HG03565 (cell line): ENCODE data around the gene CLTCL1.
"Not testable (repeated sequence)": the region's sequence is repeated elsewhere in the genome, so short reads cannot be mapped to it uniquely, and the experiment has no call there.

Experiments used
- ATAC-seq: cut with Tn5 transposase; IDR thresholded peaks from one replicate; pipeline ENCODE4 v1.9.1; 2021; ENCODE audit warnings: mild to moderate bottlenecking, moderate library complexity; ENCODE audit not compliant: unreplicated experiment

Gene CLTCL1

GRCh38 chr22:19291218-19291579 lies 320 bp downstream of the CLTCL1 start:
- no peak for ATAC-seq

- ATAC-seq, result no peak
Measured at GRCh38 chr22:19290400-19291217, 910 bp downstream of the CLTCL1 start.

DNA sequence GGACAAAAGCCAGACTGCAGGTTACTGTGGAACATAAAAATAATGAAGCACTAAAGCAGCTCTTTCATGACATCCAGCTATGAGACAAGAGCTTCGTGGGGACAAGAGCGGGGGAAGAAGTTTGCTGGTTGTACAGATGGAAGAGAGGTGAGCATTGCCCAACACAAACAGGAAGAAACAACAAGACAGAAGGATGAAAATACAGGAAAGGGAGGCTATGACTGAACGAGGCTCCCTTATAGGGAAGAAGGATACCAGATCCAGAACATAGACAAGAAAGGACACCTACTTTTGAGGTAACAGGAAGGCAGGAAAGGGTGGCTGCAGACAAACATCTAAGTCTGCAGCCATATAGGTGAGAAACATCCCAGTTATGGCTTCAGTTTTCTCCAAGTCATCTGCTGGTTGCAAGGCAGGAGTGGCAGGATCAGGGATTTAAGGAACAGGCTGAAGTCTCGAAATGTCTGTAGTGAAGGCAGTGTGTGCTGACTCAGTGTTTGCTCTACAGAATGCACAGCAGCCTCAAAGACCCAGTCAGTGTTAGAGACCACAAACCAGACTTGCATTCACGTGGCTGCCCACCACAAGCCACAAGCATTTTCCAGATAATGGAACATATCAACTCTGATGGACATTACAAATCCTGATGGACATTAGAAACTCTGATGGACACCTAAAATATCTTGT lies 1.9 kb downstream of the CLTCL1 start:
- ATAC-seq, result no peak

DNA sequence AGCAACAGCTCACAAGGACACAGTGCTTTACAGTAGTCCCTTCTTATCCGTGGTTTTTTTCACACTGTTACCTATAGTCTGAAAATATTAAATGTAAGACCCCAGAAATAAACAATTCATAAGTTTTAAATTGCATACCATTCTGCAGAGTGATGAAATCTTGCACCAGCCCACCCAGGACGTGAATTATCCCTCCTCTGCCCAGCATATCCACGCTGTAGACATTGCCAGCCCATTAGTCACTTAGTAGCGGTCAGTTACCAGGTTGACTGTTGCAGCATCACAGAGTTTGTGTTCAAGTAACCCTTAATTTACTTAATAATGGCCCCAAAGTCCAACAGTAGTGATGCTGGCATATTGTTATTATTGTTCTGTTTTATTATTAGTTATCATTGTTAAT lies 3.6 kb downstream of the CLTCL1 start:
- ATAC-seq, result no peak

- ATAC-seq, result no peak
Measured at GRCh38 chr22:19287076-19287707, 4.3 kb downstream of the CLTCL1 start.

GRCh38 chr22:19285831-19286230 lies 5.7 kb downstream of the CLTCL1 start:
- ATAC-seq, result no peak

DNA sequence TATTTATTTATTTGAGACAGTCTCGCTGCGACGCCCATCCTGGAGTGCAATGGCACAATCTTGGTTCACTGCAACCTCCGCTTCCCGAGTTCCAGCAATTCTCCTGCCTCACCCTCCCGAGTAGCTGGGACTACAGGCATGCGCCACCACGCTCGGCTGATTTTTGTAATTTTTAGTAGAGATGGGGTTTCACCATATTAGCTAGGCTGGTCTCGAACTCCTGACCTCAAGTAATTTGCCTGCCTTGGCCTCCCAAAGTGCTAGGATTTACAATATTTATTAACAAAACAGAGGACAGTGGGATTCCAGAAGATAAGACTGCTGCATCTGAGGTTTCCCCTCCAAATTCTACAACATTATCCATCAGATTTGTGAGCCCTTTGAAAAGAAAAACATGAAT lies 12.4 kb downstream of the CLTCL1 start:
- not testable (repeated sequence) for ATAC-seq

DNA sequence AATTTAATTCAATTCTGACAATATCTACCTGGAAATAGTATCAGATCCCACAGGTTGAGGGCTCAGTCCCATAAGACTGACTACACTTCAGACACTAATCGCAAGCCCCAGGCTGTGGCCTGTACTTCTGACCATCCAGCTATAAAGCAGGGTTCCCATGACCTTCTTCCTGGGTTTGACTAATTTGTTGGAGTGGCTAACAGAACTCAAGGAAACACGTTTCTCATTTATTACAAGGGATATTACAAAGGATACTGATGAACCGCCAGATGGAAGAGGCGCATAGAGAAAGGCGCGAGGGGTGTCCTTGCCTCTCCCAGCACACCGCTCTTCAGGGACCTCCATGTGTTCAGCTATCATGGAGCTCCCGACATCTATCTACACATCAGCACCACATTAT lies 13.7 kb downstream of the CLTCL1 start:
- no peak for ATAC-seq

- no peak for ATAC-seq
Measured at GRCh38 chr22:19275919-19276600, 15.5 kb downstream of the CLTCL1 start.

DNA sequence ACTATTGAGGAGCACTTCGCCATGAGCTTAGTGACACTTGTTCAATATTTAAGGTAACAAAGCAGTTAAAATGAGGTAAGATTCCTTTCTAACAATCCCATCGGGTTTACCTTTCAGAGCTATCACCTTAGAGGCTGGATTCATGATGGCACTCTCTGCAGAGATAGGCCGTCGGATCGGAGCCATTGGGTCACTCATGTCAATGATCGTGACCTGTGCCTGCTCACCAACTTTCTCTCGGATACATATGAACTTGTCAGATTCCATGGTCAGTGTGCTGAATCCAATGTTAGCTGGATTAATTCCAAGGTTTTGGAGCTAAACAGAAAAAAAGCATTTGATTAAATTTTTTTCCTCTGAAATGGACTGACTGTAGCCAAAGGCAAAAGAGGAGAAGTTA lies 16.0 kb downstream of the CLTCL1 start:
- no peak for ATAC-seq

GRCh38 chr22:19275104-19275503 lies 16.4 kb downstream of the CLTCL1 start:
- ATAC-seq, result no peak

- ATAC-seq, result no peak
Measured at GRCh38 chr22:19271856-19272535, 19.5 kb downstream of the CLTCL1 start.

DNA sequence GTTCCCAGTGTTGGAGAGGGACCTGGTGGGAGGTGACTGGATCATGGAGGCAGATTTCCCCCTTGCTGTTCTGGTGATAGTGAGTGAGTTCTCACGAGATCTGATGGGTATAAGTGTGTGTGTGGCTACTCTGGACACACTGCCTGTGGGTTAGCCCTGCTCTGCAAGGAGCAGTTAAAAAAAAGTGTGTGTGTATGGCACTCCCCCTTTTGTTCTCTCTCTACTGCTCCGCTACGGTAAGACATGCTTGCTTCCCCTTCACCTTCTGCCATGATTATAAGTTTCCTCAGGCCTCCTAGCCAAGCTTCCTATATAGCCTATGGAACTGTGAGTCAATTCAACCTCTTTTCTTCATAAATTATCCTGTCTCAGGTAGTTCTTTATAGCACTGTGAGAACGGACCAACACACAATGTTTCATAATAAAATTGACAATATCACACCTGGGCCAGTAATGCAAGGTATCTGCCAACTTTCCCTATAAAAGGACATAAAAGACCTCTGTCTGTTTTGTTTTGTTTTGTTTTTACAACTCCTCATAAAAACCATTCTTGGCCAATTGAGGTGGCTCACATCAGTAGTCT lies 20.2 kb downstream of the CLTCL1 start:
- ATAC-seq, result no peak

DNA sequence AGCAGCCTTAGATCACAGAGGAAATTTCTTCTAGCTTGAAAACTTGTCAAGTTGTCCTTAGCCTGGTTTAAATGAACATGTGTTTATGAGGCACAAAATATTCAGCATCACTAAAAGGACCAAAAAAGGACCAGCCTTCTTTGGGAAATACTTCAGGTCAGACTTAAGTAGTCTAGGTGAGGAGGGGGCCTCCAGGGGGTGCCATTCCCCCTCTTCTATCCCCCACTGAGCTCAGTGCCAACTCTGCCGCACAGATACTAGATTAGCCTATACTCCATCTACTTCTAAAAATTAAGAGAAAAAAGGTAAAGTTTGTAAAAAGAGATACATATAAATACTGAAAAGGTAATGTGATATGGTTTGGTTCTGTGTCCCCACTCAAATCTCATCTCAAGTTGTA lies 20.6 kb downstream of the CLTCL1 start:
- no peak for ATAC-seq

DNA sequence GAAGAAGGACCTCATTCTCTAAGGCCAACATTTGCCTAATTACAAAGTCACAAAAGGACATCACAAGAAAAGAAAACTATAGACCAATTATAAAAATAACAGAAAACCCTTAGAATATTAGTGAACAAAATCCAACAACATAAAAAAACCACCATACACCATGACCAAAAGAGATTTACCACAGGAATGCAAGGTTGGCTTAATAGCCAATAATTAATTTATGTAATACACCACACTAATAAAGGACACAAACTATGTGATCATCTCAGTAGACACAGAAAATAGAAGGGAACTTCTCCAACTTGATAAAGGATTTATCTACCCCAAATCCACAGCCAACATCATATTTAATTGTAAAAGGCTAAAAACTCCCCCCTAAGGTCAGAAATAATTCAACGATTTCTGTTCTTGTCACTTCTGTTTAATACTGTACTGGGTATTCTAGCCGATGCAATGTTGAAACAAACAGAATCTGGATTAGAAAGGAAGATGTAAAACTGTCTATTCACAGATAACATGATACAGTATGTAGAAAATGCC lies 24.9 kb downstream of the CLTCL1 start:
- no peak for ATAC-seq

- ATAC-seq, result no peak
Measured at GRCh38 chr22:19265779-19266178, 25.7 kb downstream of the CLTCL1 start.

- ATAC-seq, result no peak
Measured at GRCh38 chr22:19260804-19261203, 30.7 kb downstream of the CLTCL1 start.

- no peak for ATAC-seq
Measured at GRCh38 chr22:19260194-19260593, 31.3 kb downstream of the CLTCL1 start.

DNA sequence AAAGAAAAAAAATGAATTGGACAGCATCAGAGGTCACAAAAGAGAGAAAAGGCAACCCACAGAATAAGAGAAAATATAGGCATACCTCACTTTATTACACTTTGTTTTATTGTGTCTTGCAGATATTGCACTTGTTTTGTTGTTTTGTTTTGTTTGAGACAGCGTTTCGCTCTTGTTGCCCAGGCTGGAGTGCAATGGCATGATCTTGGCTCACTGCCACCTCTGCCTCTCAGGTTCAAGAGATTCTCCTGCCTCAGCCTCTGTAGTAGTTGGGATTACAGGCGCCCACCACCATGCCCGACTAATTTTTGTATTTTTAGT lies 32.6 kb downstream of the CLTCL1 start:
- not testable (repeated sequence) for ATAC-seq

GRCh38 chr22:19258371-19258770 lies 33.1 kb downstream of the CLTCL1 start:
- no peak for ATAC-seq
